ENCODE data around the gene CHAF1A. TPM values are rescaled to one million over a fixed set of nuclear protein-coding genes. Genes with fewer than 3 reads are reported as not detected.

The CHAF1A gene
- total RNA-seq, 1 donor from 2014 or later: 6.6 TPM

DNA sequence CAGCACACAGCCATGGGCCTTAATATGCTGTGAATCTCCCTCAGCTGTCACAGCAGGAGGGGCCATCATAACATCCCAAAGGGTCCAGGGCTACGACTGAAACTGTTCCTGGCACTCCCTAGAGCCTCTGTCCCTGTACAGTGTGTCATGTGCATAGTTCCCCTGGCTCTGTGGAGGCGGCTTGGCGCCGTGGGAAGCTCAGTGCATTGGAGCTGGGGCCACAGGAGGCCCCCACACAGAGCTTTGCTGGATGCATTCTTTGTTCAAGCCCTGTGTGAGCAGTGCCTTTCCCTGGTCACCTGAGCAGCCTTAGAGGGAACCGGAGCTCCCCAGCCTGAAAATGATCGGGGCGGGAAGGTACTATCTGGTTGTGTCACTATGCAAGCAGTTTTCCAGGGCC lies 33.8 kb downstream of the CHAF1A start:
- no peaks in the 10 kb centered on the region for H3K27me3 Mint-ChIP-seq (ENCODE audit: low read depth)
- DNase-seq (ENCODE audit: low spot score): no peak
- H3K4me3 Mint-ChIP-seq (ENCODE audit: unreplicated experiment): no peak overlapping the region
- TF ChIP-seq, protein P1, sequence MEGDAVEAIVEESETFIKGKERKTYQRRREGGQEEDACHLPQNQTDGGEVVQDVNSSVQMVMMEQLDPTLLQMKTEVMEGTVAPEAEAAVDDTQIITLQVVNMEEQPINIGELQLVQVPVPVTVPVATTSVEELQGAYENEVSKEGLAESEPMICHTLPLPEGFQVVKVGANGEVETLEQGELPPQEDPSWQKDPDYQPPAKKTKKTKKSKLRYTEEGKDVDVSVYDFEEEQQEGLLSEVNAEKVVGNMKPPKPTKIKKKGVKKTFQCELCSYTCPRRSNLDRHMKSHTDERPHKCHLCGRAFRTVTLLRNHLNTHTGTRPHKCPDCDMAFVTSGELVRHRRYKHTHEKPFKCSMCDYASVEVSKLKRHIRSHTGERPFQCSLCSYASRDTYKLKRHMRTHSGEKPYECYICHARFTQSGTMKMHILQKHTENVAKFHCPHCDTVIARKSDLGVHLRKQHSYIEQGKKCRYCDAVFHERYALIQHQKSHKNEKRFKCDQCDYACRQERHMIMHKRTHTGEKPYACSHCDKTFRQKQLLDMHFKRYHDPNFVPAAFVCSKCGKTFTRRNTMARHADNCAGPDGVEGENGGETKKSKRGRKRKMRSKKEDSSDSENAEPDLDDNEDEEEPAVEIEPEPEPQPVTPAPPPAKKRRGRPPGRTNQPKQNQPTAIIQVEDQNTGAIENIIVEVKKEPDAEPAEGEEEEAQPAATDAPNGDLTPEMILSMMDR (IDR thresholded peaks at IDR 0.05): no peak
- no peaks in the 10 kb centered on the region for H3K9me3 Mint-ChIP-seq (ENCODE audit: low read depth)
- no peaks in the 10 kb centered on the region for H3K4me1 Mint-ChIP-seq (ENCODE audit: low read depth)
- no peak overlapping the region for H3K27ac Mint-ChIP-seq (ENCODE audit: unreplicated experiment)
- H3K36me3 Mint-ChIP-seq (ENCODE audit: low read depth): peaks cover 3% of the 10 kb centered on the region

DNA sequence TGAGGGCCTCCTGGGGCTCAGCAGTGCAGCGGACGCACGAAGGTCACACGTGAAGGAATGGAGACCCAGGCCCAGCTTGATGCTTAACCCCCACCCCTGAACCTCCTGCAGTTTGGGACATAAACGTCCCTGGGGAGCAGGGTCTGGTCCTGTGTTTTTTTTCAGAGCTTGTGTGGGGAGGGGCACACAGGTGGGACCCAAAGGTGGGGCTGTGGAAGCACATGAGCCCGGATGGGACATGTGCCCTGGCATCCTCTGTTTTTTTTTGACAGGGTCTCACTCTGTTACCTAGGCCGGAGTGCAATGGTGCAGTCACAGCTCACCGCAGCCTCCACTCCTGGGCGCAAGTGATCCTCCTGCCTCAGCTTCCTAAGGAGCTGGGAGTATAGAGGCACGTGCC lies 34.7 kb downstream of the CHAF1A start:
- no peak for DNase-seq (ENCODE audit: low spot score)
- Mint-ChIP-seq H3K27ac (ENCODE audit: unreplicated experiment) (no peak overlapping the region), H3K9me3 (ENCODE audit: low read depth) (no peaks in the 10 kb centered on the region), H3K36me3 (ENCODE audit: low read depth) (peaks cover 3% of the 10 kb centered on the region), H3K4me1 (ENCODE audit: low read depth) (no peaks in the 10 kb centered on the region), H3K4me3 (ENCODE audit: unreplicated experiment) (no peak overlapping the region), H3K27me3 (ENCODE audit: low read depth) (no peaks in the 10 kb centered on the region)
- TF ChIP-seq, protein P1 (IDR thresholded peaks at IDR 0.05): no peak

DNA sequence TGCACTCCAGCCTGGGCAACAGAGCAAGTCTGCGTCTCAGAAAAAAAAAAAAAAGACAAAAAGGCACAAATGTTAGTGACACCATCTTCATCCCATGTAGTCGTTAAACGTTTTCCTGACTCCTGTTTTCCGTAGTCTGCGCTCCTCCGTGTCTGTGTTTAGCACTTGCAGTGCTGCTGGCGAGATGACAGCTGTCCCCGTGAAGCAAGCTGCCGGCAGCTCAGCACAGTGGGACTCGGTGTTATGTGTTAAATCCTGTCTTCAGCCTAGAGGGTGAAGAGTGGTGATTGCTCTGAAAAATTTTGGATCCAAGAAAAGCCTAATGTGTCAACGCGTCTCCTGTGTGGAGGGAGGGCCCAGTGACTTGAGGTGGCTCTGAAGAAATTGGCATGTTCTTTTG lies 36.8 kb downstream of the CHAF1A start:
- Mint-ChIP-seq H3K27me3 (ENCODE audit: low read depth) (no peaks in the 10 kb centered on the region), H3K36me3 (ENCODE audit: low read depth) (peaks cover 3% of the 10 kb centered on the region), H3K4me1 (ENCODE audit: low read depth) (no peaks in the 10 kb centered on the region), H3K9me3 (ENCODE audit: low read depth) (no peaks in the 10 kb centered on the region), H3K27ac (ENCODE audit: unreplicated experiment) (no peak overlapping the region), H3K4me3 (ENCODE audit: unreplicated experiment) (no peak overlapping the region)
- no peak for DNase-seq (ENCODE audit: low spot score)
- TF ChIP-seq, protein P1 (IDR thresholded peaks at IDR 0.05): no peak

DNA sequence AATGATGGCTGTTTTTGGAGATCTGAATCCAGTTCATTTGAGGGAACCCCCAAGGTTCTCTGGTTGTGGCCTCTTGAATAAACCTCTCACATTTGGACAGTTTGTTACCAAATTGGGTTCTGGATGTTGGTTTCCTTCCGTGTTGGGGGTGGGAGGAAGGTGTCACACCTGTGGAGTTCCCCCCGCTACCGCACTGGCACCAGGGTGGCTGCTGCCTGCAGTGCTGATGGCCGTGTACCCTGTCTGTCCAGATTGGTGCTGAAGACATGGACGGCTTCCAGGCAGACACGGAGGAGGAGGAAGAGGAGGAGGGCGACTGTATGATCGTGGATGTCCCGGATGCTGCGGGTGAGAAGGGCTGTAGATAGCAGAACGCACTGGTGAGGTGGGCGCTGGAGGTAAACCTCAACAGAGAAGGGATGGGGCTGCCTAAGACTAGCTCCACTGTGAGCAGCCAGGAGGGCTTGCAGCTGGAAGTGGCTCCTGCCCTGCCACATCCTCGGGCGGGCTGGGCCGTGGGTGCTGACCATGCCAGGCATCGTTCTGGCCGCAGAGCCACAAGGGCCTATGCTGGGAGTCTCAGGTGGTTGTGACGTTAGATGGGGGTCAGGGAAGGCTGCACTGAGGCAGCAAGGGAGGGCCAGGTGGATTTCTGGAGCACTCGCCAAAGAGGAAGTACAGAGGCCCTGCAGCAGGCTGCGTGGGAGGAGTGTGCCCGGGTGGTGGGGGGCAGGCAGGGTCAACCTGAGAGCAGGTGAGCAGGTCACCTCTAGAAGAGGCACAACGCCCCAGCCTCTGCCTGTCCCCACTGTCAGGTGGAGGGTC lies 39.8 kb downstream of the CHAF1A start:
- H3K36me3 Mint-ChIP-seq (ENCODE audit: low read depth): peaks cover 5% of the 10 kb centered on the region
- no peak overlapping the region for H3K4me3 Mint-ChIP-seq (ENCODE audit: unreplicated experiment)
- DNase-seq (ENCODE audit: low spot score): no peak
- no peaks in the 10 kb centered on the region for H3K4me1 Mint-ChIP-seq (ENCODE audit: low read depth)
- no peak overlapping the region for H3K27ac Mint-ChIP-seq (ENCODE audit: unreplicated experiment)
- no peaks in the 10 kb centered on the region for H3K9me3 Mint-ChIP-seq (ENCODE audit: low read depth)
- TF ChIP-seq, protein P1 (IDR thresholded peaks at IDR 0.05): no peak
- no peaks in the 10 kb centered on the region for H3K27me3 Mint-ChIP-seq (ENCODE audit: low read depth)

DNA sequence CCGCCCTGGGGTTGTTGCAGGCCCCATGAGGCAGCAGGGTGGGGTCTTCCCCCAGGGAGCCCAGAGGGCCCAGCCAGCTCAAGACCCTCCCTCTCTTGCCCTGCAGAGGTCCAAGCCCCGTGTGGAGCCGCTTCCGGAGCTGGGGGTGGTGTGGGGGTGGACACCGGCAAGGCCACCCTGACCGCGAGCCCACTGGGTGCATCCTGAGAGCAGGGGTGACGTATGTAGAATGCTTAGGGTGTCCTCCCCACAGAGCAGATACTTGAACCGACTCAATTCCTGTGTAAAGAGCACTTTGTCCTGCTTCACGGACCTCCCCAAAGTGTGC lies 40.3 kb downstream of the CHAF1A start:
- H3K36me3 Mint-ChIP-seq (ENCODE audit: low read depth): peaks cover 5% of the 10 kb centered on the region
- TF ChIP-seq, protein P1 (IDR thresholded peaks at IDR 0.05): no peak
- DNase-seq (ENCODE audit: low spot score): no peak
- H3K27ac Mint-ChIP-seq (ENCODE audit: unreplicated experiment): no peak overlapping the region
- H3K4me1 Mint-ChIP-seq (ENCODE audit: low read depth): no peaks in the 10 kb centered on the region
- H3K27me3 Mint-ChIP-seq (ENCODE audit: low read depth): no peaks in the 10 kb centered on the region
- H3K9me3 Mint-ChIP-seq (ENCODE audit: low read depth): no peaks in the 10 kb centered on the region
- H3K4me3 Mint-ChIP-seq (ENCODE audit: unreplicated experiment): no peak overlapping the region

Measured in chondrocyte (in vitro differentiated cells).